Cardiac muscle cell (in vitro differentiated cells and primary cell): ENCODE results near the gene PHKG1. TPM values are rescaled to one million over a fixed set of nuclear protein-coding genes. Genes with fewer than 3 reads are reported as not detected.
A peak's percentile ranks its signal among the peaks of the same experiment; 100 is the strongest.
"Not testable (repeated sequence)": the region's sequence is repeated elsewhere in the genome, so short reads cannot be mapped to it uniquely, and the experiment has no call there.

ENCODE experiments used
- DNase-seq, 2 donors: peaks; one replicate each; pipeline versions ENCODE4 v3.0.0 to v3.0.0-alpha.2; 2010 to 2017; ENCODE audit warnings: low read depth in 1 of 2, low spot score in 1 of 2
- H3K27ac ChIP-seq: fragments of 200-600 bp; sonication (generic); 2 replicates; pipeline ENCODE4 v1.5.1; 2016
- H3K27me3 ChIP-seq: fragments of 200-600 bp; sonication (generic); 2 replicates; pipeline ENCODE4 v1.6.0; 2016; ENCODE audit warnings: control low read depth
- H3K36me3 ChIP-seq: fragments of 200-600 bp; sonication (generic); 2 replicates; pipeline ENCODE4 v1.5.1; 2016; ENCODE audit warnings: control low read depth
- H3K4me1 ChIP-seq: fragments of 200-600 bp; sonication (generic); 2 replicates; pipeline ENCODE4 v1.8.1; 2017; ENCODE audit warnings: low read depth, mild to moderate bottlenecking, mixed run types
- H3K4me3 ChIP-seq: fragments of 200-600 bp; sonication (generic); 2 replicates; pipeline ENCODE4 v1.5.1; 2016; ENCODE audit warnings: mild to moderate bottlenecking
- H3K9me3 ChIP-seq: fragments of 200-600 bp; sonication (generic); 2 replicates; pipeline ENCODE4 v1.5.1; 2017; ENCODE audit warnings: low read depth, mild to moderate bottlenecking, control low read depth
- CTCF ChIP-seq: IDR thresholded peaks from 2 replicates; pipeline ENCODE4 v1.5.1; 2012; ENCODE audit warnings: low read depth, mild to moderate bottlenecking, low read length
- polyA plus RNA-seq: library from polyadenylated mRNA; unstranded; fragments of >200 nt; fragmentation: Nextera tagmentation; extraction: Ambion mirVana; gene quantifications from 2 replicates; pipeline ENCODE4 v1.2.1, GENCODE V29; 2016
- total RNA-seq: library from RNA; depleted of rRNA; stranded (reverse); fragments of >200 nt; gene quantifications from 2 replicates; pipeline ENCODE4 v1.2.3, GENCODE V29; 2016

Gene PHKG1
- total and polyA plus RNA-seq, 2 experiments from 2014 or later, result 0.21 to 0.44 TPM

- Histone ChIP-seq H3K4me1 (no peaks in the 10 kb centered on the region), H3K27ac (peak overlapping the region; percentile 86), H3K36me3 (peaks cover 20% of the 10 kb centered on the region), H3K27me3 (no peaks in the 10 kb centered on the region), H3K4me3 (peak overlapping the region; percentile 87), H3K9me3 (no peaks in the 10 kb centered on the region)
- peak in 1 of 2 donors; percentile 64 for DNase-seq
- no peak for TF ChIP-seq CTCF
These were observed 12.8 kb upstream of the PHKG1 start for GRCh38 chr7:56105508-56105907.

- H3K27me3 ChIP-seq, DNase-seq, H3K27ac ChIP-seq, H3K4me3 ChIP-seq, H3K9me3 ChIP-seq, H3K4me1 ChIP-seq: not testable (repeated sequence)
- H3K36me3 ChIP-seq, result peaks cover 27% of the 10 kb centered on the region
These were observed 11.4 kb upstream of the PHKG1 start for GRCh38 chr7:56104138-56104537.

GRCh38 chr7:56099653-56100052, 6.9 kb upstream of the PHKG1 start:
- Histone ChIP-seq H3K4me1 (no peaks in the 10 kb centered on the region), H3K9me3 (no peaks in the 10 kb centered on the region), H3K36me3 (peaks cover 27% of the 10 kb centered on the region), H3K27me3 (no peaks in the 10 kb centered on the region), H3K4me3 (no peak overlapping the region), H3K27ac (no peak overlapping the region)
- no peak for DNase-seq
- TF ChIP-seq CTCF, result no peak

GRCh38 chr7:56098187-56099008, 5.6 kb upstream of the PHKG1 start:
- not testable (repeated sequence) for DNase-seq, H3K27me3 ChIP-seq, H3K4me1 ChIP-seq, H3K27ac ChIP-seq, H3K9me3 ChIP-seq, H3K4me3 ChIP-seq
- H3K36me3 ChIP-seq, result peaks cover 21% of the 10 kb centered on the region

GRCh38 chr7:56097700-56098099, 4.9 kb upstream of the PHKG1 start:
- no peaks in the 10 kb centered on the region for H3K9me3 ChIP-seq
- no peaks in the 10 kb centered on the region for H3K27me3 ChIP-seq
- peak in 1 of 2 donors; percentile 87 for DNase-seq
- no peak overlapping the region for H3K4me3 ChIP-seq
- TF ChIP-seq CTCF, result no peak
- H3K36me3 ChIP-seq, result peaks cover 15% of the 10 kb centered on the region
- H3K4me1 ChIP-seq, result no peaks in the 10 kb centered on the region
- H3K27ac ChIP-seq, result no peak overlapping the region

- DNase-seq, H3K27me3 ChIP-seq, H3K4me3 ChIP-seq, H3K36me3 ChIP-seq, H3K9me3 ChIP-seq, H3K4me1 ChIP-seq: not testable (repeated sequence)
- peak overlapping the region; percentile 57 for H3K27ac ChIP-seq
These were observed 364 bp downstream of the PHKG1 start for GRCh38 chr7:56092388-56092787.

GRCh38 chr7:56091591-56091990, 1.2 kb downstream of the PHKG1 start:
- TF ChIP-seq CTCF, result no peak

More at GRCh38 chr7:56091591-56091990, 1.2 kb downstream of the PHKG1 start:
- H3K36me3 ChIP-seq, result no peaks in the 10 kb centered on the region
- DNase-seq, result peak in 1 of 2 donors; percentile 8
- H3K27ac ChIP-seq, result no peak overlapping the region
- H3K4me1 ChIP-seq, result no peaks in the 10 kb centered on the region
- H3K9me3 ChIP-seq, result no peaks in the 10 kb centered on the region
- no peak overlapping the region for H3K4me3 ChIP-seq
- no peaks in the 10 kb centered on the region for H3K27me3 ChIP-seq
